ENCODE data around the gene RAB19. TPM values are rescaled to one million over a fixed set of nuclear protein-coding genes. Genes with fewer than 3 reads are reported as not detected.
"Not testable (repeated sequence)": the region's sequence is repeated elsewhere in the genome, so short reads cannot be mapped to it uniquely, and the experiment has no call there.

Gene RAB19
- total and polyA plus RNA-seq, 2 donors = 0.10 to 1.7 TPM

DNA sequence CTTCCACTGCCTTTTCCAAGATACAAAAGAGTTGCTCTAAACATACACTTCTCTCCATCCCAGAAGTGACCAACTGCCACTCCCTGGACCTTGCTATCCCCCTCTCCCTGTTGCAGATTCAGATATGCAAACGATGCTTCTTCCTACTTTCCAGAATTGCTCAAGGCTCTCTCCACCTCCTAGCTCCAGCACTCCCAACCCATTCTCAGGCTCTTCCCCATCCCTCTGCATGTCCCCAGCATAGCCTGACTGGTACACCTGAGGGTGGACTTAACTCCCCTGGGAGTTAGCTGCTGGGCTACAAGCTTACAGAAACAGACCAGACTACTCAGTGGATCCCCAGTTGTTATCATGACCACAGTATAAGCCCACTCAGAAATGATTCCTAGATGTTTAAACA lies 47.9 kb downstream of the RAB19 start:
- 0% methylated on average over 1 of the region's 1 CpG for WGBS
- no peak overlapping the region for H3K4me3 ChIP-seq (ENCODE audit: low read depth, low read length)
- H3K27ac ChIP-seq (ENCODE audit: low read depth) = no peak overlapping the region
- peaks cover 2% of the 10 kb centered on the region for H3K36me3 ChIP-seq (ENCODE audit: insufficient read depth)
- no peak for DNase-seq (ENCODE audit: extremely low spot score)
- H3K4me1 ChIP-seq (ENCODE audit: insufficient read depth) = no peaks in the 10 kb centered on the region

DNA sequence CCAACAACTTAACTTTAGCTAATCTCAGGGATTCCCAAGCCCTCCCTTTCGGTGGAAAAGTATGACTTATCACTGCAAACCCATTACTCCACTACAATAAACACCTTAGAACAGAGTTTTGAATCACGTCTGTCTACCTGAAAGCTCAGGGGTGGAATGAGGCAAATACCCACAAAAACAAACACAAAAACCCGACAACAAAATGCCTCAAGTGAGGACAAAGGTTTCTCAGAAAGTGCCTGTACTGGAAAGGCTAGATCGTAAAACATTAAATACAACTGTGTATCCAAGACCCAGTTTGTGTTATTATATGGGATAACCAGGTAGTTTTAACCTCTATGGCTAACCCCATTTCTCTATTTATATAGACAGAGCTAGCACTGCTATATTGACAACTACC lies 49.4 kb downstream of the RAB19 start:
- DNase-seq (ENCODE audit: extremely low spot score) = no peak
- Histone ChIP-seq H3K4me3 (ENCODE audit: low read depth, low read length) (no peak overlapping the region), H3K36me3 (ENCODE audit: insufficient read depth) (peaks cover 4% of the 10 kb centered on the region)

DNA sequence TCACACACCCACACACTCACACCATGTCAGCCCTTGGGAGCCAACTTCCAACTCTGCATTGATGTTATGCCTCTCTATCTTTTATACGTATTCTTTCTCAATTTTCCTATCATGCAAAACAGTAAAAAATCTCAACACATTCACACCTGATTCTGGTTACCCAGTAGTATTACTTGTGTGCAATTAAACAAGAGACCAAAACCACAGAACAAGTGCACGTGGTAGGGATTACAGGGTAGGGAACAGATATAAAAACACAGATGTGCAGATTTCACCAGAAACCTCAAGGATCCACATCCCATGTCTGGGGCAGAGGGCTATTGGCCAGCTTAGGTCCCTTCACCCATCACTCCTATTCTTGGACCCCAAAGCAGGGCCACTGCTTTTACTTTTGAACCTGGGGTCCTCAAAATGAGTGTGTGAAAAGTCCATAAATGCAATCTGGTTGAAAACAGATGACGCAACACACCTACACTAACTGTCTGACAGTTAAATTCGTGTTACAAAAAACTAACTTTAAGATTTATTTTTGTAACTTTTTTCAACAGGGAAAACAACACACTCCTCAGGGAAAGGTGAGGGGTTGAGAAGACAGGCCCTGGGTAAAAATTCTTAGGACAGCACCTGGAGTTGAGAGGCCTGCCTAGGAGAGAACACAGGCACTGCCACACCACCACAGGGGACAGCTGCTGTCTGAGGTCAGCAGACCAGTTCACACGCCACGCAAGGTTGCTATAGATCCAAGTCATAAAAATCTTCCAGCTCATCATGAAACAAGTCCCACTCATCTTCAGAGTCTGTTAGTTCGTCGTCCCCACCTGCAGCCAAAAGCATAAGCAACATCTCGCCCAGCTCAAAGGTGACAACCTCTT lies 50.2 kb downstream of the RAB19 start:
- DNase-seq (ENCODE audit: extremely low spot score) = not testable (repeated sequence)

More for the DNA sequence above, 49.4 kb downstream of the RAB19 start:
- 84% methylated on average over 4 of the region's 4 CpGs for WGBS
- H3K27ac ChIP-seq (ENCODE audit: low read depth) = no peak overlapping the region
- H3K4me1 ChIP-seq (ENCODE audit: insufficient read depth) = no peaks in the 10 kb centered on the region

DNA sequence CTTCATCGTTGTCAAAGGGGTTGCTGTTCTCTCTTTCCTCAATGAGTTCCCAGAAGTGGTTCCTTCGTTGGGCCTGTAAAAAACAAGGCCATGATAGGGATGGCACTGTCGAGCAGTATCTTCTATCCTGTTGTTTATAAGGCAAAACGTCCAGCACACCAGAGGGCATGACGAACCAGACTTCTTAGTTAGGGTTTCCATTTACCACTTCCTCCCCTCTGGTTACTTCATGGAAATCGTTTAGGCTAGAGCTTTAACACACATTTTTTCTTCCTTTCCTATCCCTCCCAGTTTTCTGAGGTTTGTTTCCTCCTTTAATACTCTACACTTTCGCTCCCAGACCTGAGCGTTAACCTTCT lies 50.8 kb downstream of the RAB19 start:
- Histone ChIP-seq H3K36me3 (ENCODE audit: insufficient read depth) (peaks cover 4% of the 10 kb centered on the region), H3K27ac (ENCODE audit: low read depth) (no peak overlapping the region), H3K4me3 (ENCODE audit: low read depth, low read length) (no peak overlapping the region), H3K4me1 (ENCODE audit: insufficient read depth) (no peaks in the 10 kb centered on the region)
- no peak for DNase-seq (ENCODE audit: extremely low spot score)
- 74% methylated on average over 8 of the region's 8 CpGs for WGBS

More for the DNA sequence above, 50.2 kb downstream of the RAB19 start:
- not testable (repeated sequence) for H3K4me1 ChIP-seq (ENCODE audit: insufficient read depth); H3K4me3 ChIP-seq (ENCODE audit: low read depth, low read length); H3K27ac ChIP-seq (ENCODE audit: low read depth); H3K36me3 ChIP-seq (ENCODE audit: insufficient read depth)
- 91% methylated on average over 9 of the region's 9 CpGs for WGBS

GRCh38 chr7:140455743-140456142 lies 51.9 kb downstream of the RAB19 start:
- Histone ChIP-seq H3K4me1 (ENCODE audit: insufficient read depth) (no peaks in the 10 kb centered on the region), H3K27ac (ENCODE audit: low read depth) (no peak overlapping the region), H3K4me3 (ENCODE audit: low read depth, low read length) (no peak overlapping the region), H3K36me3 (ENCODE audit: insufficient read depth) (peaks cover 4% of the 10 kb centered on the region)
- no peak for DNase-seq (ENCODE audit: extremely low spot score)
- 55% methylated on average over 4 of the region's 4 CpGs for WGBS

GRCh38 chr7:140456551-140457051 lies 52.7 kb downstream of the RAB19 start:
- WGBS = 87% methylated on average over 9 of the region's 9 CpGs
- H3K27ac ChIP-seq (ENCODE audit: low read depth) = no peak overlapping the region
- no peak overlapping the region for H3K4me3 ChIP-seq (ENCODE audit: low read depth, low read length)
- H3K36me3 ChIP-seq (ENCODE audit: insufficient read depth) = peaks cover 4% of the 10 kb centered on the region
- H3K4me1 ChIP-seq (ENCODE audit: insufficient read depth) = no peaks in the 10 kb centered on the region
- DNase-seq (ENCODE audit: extremely low spot score) = no peak

GRCh38 chr7:140458201-140458600 lies 54.3 kb downstream of the RAB19 start:
- no peaks in the 10 kb centered on the region for H3K4me1 ChIP-seq (ENCODE audit: insufficient read depth)
- no peak for DNase-seq (ENCODE audit: extremely low spot score)
- WGBS = 91% methylated on average over 3 of the region's 3 CpGs
- no peak overlapping the region for H3K4me3 ChIP-seq (ENCODE audit: low read depth, low read length)
- no peak overlapping the region for H3K27ac ChIP-seq (ENCODE audit: low read depth)
- peaks cover 6% of the 10 kb centered on the region for H3K36me3 ChIP-seq (ENCODE audit: insufficient read depth)

- Histone ChIP-seq H3K4me1 (ENCODE audit: insufficient read depth) (no peaks in the 10 kb centered on the region), H3K4me3 (ENCODE audit: low read depth, low read length) (no peak overlapping the region), H3K36me3 (ENCODE audit: insufficient read depth) (peaks cover 6% of the 10 kb centered on the region), H3K27ac (ENCODE audit: low read depth) (no peak overlapping the region)
- 90% methylated on average over 8 of the region's 8 CpGs for WGBS
- DNase-seq (ENCODE audit: extremely low spot score) = no peak
These were observed 55.1 kb downstream of the RAB19 start for GRCh38 chr7:140458916-140459315.

- no peak for DNase-seq (ENCODE audit: extremely low spot score)
- Histone ChIP-seq H3K27ac (ENCODE audit: low read depth) (no peak overlapping the region), H3K4me1 (ENCODE audit: insufficient read depth) (no peaks in the 10 kb centered on the region), H3K36me3 (ENCODE audit: insufficient read depth) (peaks cover 3% of the 10 kb centered on the region), H3K4me3 (ENCODE audit: low read depth, low read length) (no peak overlapping the region)
- 98% methylated on average over 2 of the region's 2 CpGs for WGBS
These were observed 59.3 kb downstream of the RAB19 start for GRCh38 chr7:140463111-140463510.

DNA sequence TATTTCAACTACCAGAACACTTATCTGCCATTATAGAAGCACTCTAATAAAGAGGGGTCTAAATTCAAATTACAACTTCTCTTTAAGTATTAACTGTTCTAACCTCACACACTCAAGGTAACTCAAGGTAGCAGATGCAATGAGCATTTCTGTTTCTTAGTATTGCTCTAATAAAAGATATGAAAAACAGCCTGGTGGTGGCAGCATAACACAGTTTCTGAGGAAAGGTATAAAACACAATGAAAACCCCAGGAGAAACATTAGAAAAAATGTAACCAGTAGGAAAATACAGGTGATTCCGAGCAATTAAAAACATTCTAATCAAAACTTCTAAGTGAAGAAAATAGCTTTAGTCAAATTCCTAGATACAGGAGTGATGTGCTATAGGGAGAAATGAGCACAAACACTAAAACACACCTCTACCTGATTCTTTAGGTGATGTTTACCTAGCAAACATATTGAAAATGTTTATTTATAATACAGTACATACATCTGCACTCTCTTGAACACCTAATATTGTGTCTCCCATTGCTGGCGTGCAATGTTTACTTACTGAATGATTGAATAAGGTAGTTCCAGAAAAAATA lies 72.0 kb downstream of the RAB19 start:
- Histone ChIP-seq H3K4me1 (ENCODE audit: insufficient read depth) (no peaks in the 10 kb centered on the region), H3K4me3 (ENCODE audit: low read depth, low read length) (no peak overlapping the region), H3K27ac (ENCODE audit: low read depth) (no peak overlapping the region), H3K36me3 (ENCODE audit: insufficient read depth) (no peaks in the 10 kb centered on the region)
- no peak for DNase-seq (ENCODE audit: extremely low spot score)
- WGBS = 49% methylated on average over 2 of the region's 2 CpGs

DNA sequence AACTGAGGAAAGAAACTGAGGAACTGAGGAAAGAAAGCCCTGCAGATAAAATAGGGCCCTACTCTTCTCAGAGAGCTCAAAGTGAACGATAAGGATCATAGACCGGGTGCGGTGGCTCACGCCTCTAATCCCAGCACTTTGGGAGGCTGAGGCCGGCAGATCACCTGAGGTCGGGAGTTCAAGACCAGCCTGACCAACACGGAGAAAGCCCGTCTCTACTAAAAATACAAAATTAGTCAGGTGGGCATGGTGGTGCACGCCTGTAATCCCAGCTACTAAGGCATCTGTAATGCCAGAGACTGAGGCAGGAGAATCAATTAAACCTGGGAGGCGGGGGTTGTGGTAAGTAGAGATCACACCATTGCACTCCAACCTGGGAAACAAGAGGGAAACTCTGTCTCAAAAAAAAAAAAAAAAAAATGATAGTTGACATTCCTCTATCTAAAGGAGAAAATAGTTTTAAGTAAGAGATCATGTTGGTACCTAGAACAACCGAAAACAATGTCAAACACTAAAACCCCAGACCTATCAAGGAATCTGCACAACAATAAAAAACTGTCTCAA lies 72.9 kb downstream of the RAB19 start:
- no peak for DNase-seq (ENCODE audit: extremely low spot score)
- no peak overlapping the region for H3K27ac ChIP-seq (ENCODE audit: low read depth)
- H3K4me1 ChIP-seq (ENCODE audit: insufficient read depth) = no peaks in the 10 kb centered on the region
- WGBS = 82% methylated on average over 11 of the region's 11 CpGs
- H3K36me3 ChIP-seq (ENCODE audit: insufficient read depth) = no peaks in the 10 kb centered on the region
- no peak overlapping the region for H3K4me3 ChIP-seq (ENCODE audit: low read depth, low read length)

Data from urinary bladder (tissue), 4 donors.